NAMALWA (cell line): ENCODE measurements around the gene SUN1.

Source experiments
- DNase-seq: peaks from one replicate; pipeline ENCODE4 v3.0.0-alpha.2; 2015; ENCODE audit warnings: low spot score

SUN1 gene

DNA sequence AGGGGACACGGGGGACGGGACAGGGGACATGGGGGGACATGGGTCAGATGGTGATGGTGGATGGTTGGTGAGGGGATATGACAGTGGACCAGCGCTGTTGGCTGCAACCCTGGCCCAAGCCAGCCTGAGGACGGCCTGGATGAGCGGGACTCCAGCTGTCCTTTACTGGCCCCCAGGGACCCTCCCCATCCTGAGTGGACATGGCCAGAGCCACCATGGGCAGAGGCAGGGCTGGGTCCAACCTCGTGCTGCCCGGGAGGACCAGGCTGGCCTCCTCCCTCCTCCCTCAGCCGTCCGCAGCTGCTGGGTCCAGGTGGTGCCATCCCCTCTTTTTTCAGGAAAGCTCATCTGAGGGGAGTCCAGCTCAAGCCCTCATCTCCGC, 74.5 kb downstream of the SUN1 start:
- no peak for DNase-seq

GRCh38 chr7:907158-907980, 75.1 kb downstream of the SUN1 start:
- peak; percentile 95 for DNase-seq

- peak; percentile 73 for DNase-seq
Observed at GRCh38 chr7:908159-908581, 75.9 kb downstream of the SUN1 start.

DNA sequence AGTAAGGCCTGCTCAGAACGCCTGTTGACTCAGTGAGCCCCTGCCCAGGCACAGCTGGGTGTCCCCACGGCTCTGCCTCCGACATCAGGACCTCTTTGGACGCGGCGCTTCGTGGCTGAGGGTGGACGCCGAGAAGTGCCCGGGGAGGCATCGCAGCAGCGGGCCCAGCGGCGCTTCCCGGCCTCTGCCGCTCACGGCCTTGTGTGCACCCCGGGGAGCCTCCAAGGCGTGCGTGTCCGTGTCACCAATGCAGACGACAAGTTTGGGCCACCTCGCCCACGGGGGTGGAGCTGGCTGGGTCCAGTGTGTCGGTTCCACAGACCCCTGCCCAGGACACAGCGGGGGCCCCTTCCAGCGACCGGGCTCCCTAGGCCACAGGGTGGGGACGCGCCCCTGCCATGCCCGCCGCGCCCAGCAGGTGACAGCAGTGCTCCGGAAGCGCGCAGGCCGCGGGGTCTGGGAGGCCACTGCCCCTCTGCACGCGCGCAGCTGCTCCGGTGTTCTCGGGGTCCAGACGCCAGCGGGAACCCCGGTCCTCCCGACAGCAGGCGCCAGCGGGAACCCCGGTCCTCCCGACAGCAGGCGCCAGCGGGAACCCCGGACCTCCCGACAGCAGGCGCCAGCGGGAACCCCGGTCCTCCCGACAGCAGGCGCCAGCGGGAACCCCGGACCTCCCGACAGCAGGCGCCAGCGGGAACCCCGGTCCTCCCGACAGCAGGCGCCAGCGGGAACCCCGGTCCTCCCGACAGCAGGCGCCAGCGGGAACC, 76.5 kb downstream of the SUN1 start:
- peak; percentile 78 for DNase-seq

DNA sequence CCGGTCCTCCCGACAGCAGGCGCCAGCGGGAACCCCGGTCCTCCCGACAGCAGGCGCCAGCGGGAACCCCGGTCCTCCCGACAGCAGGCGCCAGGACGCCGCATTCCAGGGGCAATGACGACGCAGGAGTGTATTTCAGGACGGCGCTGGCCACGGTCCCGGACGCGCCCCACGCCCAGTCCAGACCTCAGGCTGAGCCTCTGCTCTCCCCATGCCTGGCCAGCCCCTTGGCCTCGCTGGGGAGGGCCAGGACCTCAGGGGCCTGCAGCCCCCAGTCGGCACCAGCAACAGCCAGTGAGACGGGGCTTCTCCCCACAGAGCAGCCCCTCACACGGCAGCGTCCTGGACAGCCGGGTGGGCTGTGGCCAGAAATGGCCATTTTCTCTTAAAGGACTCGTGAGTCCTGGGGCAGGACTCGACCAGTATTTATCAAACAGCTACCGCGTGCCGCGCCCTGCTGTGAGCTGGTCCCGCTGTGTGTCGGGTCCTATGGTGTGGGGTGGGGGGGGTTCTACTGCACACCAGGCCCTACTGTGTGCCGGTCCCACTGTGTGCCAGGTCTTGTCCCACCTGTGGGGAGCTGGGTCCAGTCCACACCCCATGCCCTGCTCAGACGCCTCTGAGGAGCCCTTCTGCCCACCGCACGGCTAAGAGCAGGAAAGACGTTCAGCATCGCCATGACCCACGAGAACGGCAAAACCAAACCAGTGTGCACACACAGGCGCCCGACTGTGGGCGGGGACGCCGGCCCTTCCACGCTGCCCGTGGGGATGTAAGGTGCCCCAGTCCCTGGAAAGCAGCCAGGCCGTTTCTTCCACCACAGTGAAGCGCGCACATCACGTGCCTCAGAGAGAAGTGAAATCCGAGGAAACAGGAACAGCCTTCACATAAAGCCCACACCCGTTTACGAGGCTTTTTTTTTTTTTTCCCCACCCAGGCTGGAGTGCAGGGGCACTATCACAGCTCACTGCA, 77.4 kb downstream of the SUN1 start:
- peak; percentile 76 for DNase-seq

GRCh38 chr7:910441-910861, 78.2 kb downstream of the SUN1 start:
- peak; percentile 71 for DNase-seq

DNA sequence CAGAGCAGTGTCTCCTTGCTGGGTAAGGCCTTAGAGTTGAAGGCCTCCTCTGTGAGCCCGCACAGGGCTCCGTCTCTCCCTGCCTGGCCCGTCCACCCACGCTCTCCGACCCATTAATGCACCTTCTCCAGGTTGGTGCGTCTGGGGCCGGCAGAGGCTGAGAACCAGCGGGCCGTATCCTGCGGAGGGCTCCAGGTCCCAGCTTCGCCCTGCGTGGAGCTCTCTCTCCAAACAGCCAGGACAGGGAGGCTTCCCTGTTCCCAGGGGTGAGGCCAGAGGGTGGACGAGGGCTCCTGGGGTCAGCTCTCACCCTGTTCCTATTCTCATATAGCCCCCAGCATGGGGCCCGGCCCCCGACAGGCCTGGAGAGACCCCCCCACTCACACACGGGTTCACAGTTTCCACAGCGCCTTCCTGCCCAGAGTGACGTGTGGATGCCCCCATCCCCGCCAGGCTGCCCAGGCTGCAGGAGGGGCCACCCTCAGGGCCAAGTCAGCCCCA, 78.7 kb downstream of the SUN1 start:
- no peak for DNase-seq

GRCh38 chr7:911791-912480, 79.7 kb downstream of the SUN1 start:
- no peak for DNase-seq

- DNase-seq: no peak
Observed at GRCh38 chr7:913736-914520, 81.7 kb downstream of the SUN1 start.

- no peak for DNase-seq
Observed at GRCh38 chr7:914521-915194, 82.4 kb downstream of the SUN1 start.

- no peak for DNase-seq
Observed at GRCh38 chr7:915291-916218, 83.3 kb downstream of the SUN1 start.

DNA sequence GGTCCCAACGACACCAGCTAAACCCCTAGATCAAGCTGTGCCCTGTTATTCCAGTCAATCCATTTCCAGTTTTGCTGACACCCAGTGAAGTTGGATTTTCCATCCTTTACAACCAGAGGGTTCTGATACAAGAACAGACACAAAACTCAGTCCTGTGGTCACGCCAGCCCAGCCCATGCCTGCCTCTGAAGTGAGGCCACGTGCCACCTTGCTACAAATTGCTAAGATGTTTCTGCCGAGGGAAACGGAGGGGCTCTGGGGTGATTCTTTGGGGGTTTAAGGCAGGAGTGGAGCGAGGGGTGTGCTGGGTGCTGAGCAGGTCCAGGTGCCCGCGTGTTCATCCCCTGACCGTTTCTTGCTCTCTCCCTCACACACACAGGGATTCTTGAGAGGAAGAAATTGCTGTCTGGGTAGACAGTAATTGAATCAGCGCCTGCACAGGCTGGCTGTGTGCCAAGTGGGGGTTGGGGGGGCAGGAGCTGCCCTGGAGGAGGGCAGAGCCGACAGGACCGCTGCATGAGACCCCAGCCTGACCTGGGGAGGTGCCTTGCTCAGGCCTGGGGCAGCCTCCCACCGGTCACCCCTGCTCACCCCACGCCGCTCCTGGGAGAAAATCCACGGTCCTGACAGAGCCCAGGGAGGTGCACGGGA, 84.1 kb downstream of the SUN1 start:
- no peak for DNase-seq

GRCh38 chr7:917255-918117, 85.2 kb downstream of the SUN1 start:
- no peak for DNase-seq

GRCh38 chr7:918118-918425, 85.8 kb downstream of the SUN1 start:
- DNase-seq: no peak

DNA sequence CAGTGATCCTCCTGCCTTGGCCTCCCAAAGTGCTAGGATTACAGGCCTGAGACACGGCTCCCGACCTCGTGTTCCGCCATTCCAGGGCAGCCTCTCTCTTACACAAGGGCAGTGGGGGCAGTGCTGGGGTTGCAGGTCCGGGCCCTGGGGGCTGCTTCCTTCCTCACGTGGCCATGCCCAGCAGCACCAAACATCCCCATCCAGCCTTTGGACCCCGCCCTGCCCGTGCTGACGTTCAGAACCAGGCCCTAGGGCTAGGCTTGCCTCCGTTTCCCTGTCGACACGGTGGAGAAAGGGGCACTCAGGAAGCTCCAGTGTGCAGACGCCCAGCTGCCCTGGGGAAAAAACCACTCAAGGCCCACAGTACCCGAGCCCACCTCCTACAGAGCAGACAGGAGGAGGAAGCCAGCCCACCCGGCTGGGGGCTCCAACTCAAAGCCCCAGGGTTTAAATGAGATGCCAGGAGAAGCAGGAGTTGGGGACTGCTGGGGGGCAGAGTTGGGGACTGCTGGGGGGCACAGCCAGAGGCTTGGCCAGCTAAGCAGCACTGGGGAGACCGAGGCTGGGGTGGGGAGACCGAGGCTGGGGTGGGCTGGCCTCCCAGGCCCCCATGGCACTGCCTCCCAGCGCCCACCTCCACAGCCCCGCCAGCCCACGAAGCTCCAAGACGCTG, 86.3 kb downstream of the SUN1 start:
- DNase-seq: no peak

DNA sequence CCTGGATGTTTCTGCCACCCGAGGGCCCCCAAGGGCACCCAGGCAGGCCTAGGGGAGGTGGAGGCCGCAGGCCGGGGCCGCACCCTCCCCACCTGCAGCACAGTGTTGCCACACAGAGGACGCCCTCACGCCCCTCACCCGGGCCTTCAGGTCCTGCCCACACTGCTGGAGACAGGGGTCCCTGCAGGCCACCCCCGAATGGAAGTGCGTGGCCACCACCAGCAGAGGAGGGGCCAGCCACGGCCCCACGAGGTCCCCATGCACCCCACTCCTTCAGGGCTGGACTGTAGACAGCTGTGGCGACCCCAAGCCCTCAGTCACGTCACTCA, 86.8 kb downstream of the SUN1 start:
- no peak for DNase-seq

DNA sequence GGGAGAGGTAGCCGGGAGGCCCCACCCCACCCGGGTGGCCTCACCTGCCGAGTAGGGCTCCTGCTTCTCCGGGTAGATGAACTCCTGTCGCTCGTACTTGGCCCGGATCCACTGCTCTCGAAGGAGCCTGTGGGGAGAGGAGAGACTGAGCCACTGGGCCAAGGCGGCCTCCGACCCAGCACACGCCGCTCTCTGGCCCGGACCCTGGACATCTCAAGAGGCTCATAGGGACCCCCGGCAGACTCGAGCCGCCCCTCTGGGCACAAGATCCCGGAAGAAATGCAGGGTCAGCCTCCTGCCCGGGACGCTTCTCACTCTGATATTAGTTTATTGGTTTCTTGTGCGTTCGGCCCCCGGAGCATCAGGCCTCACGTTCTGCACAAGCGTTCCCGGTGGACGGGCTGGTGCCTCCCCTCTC, 87.7 kb downstream of the SUN1 start:
- no peak for DNase-seq
